GM13976 (cell line): ENCODE results near the gene GNL3.
"Not testable (repeated sequence)": the region's sequence is repeated elsewhere in the genome, so short reads cannot be mapped to it uniquely, and the experiment has no call there.

Source experiments
- DNase-seq: peaks from one replicate; pipeline ENCODE4 v3.0.0; 2012; ENCODE audit warnings: low spot score
- in situ Hi-C: fragments of 300-500 bp; cut with MboI; formaldehyde crosslinking; loops from one replicate; pipeline ENCODE4 v1.12.0; 2022; ENCODE audit warnings: low sequenced_read_pairs, mixed read lengths, inconsistent platforms; ENCODE audit not compliant: unreplicated experiment
- TF ChIP-seq, protein P1 (sequence below): IDR thresholded peaks from 2 replicates; pipeline ENCODE4 v1.5.1; 2012; ENCODE audit warnings: borderline replicate concordance, mild to moderate bottlenecking; ENCODE audit not compliant: insufficient read depth; ENCODE audit errors: extremely low read depth, missing control alignments, control extremely low read depth

Gene GNL3

GRCh38 chr3:52723935-52724334 lies 38.1 kb downstream of the GNL3 start:
- TF ChIP-seq, protein P1, sequence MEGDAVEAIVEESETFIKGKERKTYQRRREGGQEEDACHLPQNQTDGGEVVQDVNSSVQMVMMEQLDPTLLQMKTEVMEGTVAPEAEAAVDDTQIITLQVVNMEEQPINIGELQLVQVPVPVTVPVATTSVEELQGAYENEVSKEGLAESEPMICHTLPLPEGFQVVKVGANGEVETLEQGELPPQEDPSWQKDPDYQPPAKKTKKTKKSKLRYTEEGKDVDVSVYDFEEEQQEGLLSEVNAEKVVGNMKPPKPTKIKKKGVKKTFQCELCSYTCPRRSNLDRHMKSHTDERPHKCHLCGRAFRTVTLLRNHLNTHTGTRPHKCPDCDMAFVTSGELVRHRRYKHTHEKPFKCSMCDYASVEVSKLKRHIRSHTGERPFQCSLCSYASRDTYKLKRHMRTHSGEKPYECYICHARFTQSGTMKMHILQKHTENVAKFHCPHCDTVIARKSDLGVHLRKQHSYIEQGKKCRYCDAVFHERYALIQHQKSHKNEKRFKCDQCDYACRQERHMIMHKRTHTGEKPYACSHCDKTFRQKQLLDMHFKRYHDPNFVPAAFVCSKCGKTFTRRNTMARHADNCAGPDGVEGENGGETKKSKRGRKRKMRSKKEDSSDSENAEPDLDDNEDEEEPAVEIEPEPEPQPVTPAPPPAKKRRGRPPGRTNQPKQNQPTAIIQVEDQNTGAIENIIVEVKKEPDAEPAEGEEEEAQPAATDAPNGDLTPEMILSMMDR = no peak

DNA sequence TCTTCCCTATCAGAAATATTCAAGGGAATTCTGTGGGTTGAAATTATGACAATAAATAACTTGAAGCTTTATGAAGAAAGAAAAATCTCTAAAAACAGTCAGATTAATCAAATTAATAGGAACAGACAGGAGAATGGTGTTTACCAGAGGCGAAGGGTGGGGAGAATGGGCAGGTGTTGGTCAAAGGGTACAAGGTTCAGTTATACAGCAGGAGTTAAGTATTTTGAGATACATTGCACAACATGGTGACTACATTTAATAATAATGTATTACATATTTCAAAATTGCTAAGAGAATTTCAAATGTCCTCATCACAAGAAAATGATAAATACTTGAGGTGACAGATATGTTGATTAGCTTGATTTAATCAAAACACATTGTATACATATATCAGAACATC lies 38.7 kb downstream of the GNL3 start:
- DNase-seq = no peak
- in situ Hi-C loops = no loop called here
- TF ChIP-seq, protein P1 = no peak

More at GRCh38 chr3:52723935-52724334, 38.1 kb downstream of the GNL3 start:
- in situ Hi-C loops = no loop called here
- DNase-seq = no peak

DNA sequence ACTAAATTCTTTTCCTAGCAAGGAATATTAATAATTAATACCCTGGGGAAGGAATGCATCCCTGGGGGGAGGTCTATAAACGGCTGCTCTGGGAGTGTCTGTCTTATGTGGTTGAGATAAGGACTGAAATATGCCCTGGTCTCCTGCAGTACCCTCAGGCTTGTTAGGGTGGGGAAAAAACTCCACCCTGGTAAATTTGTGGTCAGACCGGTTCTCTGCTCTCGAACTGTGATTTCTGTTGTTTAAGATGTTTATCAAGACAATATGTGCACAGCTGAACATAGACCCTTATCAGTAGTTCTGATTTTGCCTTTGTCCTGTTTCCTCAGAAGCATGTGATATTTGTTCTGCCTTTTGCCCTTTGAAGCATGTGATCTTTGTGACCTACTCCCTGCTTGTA lies 42.9 kb downstream of the GNL3 start:
- not testable (repeated sequence) for DNase-seq
- in situ Hi-C loops = loop anchor here (25.0 kb wide), 1 partner anchor 334 kb away; no protein-coding TSS in a partner anchor

- TF ChIP-seq, protein P1 = no peak
- no peak for DNase-seq
- in situ Hi-C loops = loop anchor here (25.0 kb wide), 1 partner anchor 332 kb away; no protein-coding TSS in a partner anchor
These were observed 44.8 kb downstream of the GNL3 start for GRCh38 chr3:52730681-52731080.

DNA sequence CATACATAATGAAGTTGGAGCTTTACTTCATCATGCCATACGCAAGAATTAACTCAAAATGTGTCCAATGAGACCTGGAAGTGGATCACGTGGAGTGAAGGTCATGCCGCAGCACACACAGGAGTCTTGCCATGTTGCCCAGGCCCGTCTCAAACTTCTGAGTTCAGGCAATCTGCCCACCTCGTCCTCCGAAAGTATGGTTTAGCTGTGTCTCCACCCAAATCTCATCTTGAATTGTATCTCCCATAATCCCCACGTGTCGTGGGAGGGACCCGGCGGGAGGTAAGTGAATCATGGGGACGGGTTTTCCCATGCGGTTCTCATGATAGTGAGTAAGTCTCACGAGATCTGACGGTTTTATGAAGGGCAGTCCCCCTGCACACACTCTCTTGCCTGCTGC lies 45.8 kb downstream of the GNL3 start:
- TF ChIP-seq, protein P1 = no peak
- no peak for DNase-seq
- in situ Hi-C loops = loop anchor here (25.0 kb wide), 1 partner anchor 331 kb away; no protein-coding TSS in a partner anchor

GRCh38 chr3:52733256-52733891 lies 47.5 kb downstream of the GNL3 start:
- TF ChIP-seq, protein P1 = no peak
- in situ Hi-C loops = loop anchor here (25.0 kb wide), 1 partner anchor 329 kb away; no protein-coding TSS in a partner anchor
- no peak for DNase-seq

DNA sequence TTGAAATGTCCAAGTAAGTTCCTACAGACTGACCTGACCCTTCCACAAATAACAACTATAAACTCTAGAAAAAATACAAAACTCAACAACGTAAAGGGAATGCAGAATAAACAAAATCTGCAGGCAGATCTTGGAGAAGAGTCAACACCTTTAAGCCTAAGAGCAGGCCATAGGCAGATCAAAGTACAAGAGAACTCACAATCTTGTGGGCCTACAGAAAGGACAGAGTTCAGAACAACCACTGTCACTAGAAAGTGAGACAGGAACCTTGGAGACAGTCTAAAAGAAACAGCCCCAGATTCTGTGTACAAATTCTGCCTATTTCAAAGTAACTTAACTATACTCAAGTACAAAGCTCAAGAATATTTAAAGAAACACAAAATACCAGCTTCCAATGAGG lies 53.9 kb downstream of the GNL3 start:
- in situ Hi-C loops = loop anchor here (25.0 kb wide), 1 partner anchor 323 kb away; no protein-coding TSS in a partner anchor
- TF ChIP-seq, protein P1 = no peak
- DNase-seq = no peak
